Fibroblast of lung (primary cell): ENCODE measurements around the gene NFYB. TPM values are rescaled to one million over a fixed set of nuclear protein-coding genes. Genes with fewer than 3 reads are reported as not detected.
A peak's percentile ranks its signal among the peaks of the same experiment; 100 is the strongest.

Experiments used
- DNase-seq, 2 donors: peaks; one replicate each; pipeline versions ENCODE4 v3.0.0 to v3.0.0-alpha.2; 2010; ENCODE audit warnings: low read depth in 2 of 2
- H2AFZ ChIP-seq: 2 replicates; pipeline ENCODE4 v1.5.1; 2012; ENCODE audit warnings: low read length, control low read depth, inconsistent platforms
- H3K27ac ChIP-seq: 2 replicates; pipeline ENCODE4 v1.5.1; 2011; ENCODE audit warnings: low read length, control low read depth; ENCODE audit not compliant: insufficient read depth
- H3K27me3 ChIP-seq: 2 replicates; pipeline ENCODE4 v1.5.1; 2011; ENCODE audit warnings: mild to moderate bottlenecking, low read length; ENCODE audit not compliant: control insufficient read depth, insufficient read depth
- H3K36me3 ChIP-seq: 2 replicates; pipeline ENCODE4 v1.5.1; 2011; ENCODE audit warnings: low read length; ENCODE audit not compliant: control insufficient read depth, insufficient read depth
- H3K4me1 ChIP-seq: 2 replicates; pipeline ENCODE4 v1.5.1; 2011; ENCODE audit warnings: low read length; ENCODE audit not compliant: control insufficient read depth, insufficient read depth; ENCODE audit errors: extremely low read depth
- H3K4me2 ChIP-seq: 2 replicates; pipeline ENCODE4 v1.5.1; 2011; ENCODE audit warnings: low read length, control low read depth; ENCODE audit not compliant: insufficient read depth; ENCODE audit errors: extremely low read depth
- H3K4me3 ChIP-seq, 4 experiments: fragments of 200-600 bp in 1 of 4; sonication (generic) in 1 of 4; replicated peaks in 1 of 4; 2 replicates each; pipeline ENCODE4 v1.5.1; 2011 to 2016; ENCODE audit warnings: low read length in 4 of 4, low read depth in 3 of 4, mild to moderate bottlenecking in 3 of 4, control low read depth in 2 of 4, inconsistent platforms in 1 of 4, mixed read lengths in 1 of 4; ENCODE audit not compliant: insufficient read depth in 1 of 4; ENCODE audit errors: control extremely low read depth in 1 of 4
- H3K79me2 ChIP-seq: 2 replicates; pipeline ENCODE4 v1.5.1; 2012; ENCODE audit warnings: mild to moderate bottlenecking, low read length, inconsistent platforms; ENCODE audit not compliant: control insufficient read depth, insufficient read depth
- H3K9ac ChIP-seq: 2 replicates; pipeline ENCODE4 v1.5.1; 2011; ENCODE audit warnings: mild to moderate bottlenecking, low read length, control low read depth; ENCODE audit not compliant: insufficient read depth
- H3K9me3 ChIP-seq: 2 replicates; pipeline ENCODE4 v1.5.1; 2012; ENCODE audit warnings: low read depth, low read length; ENCODE audit not compliant: control insufficient read depth, insufficient read depth
- H4K20me1 ChIP-seq: 2 replicates; pipeline ENCODE4 v1.5.1; 2011; ENCODE audit warnings: low read length; ENCODE audit not compliant: control insufficient read depth, insufficient read depth; ENCODE audit errors: extremely low read depth
- CTCF ChIP-seq, 2 donors: IDR thresholded peaks in 1 of 2; conservative IDR thresholded peaks in 1 of 2; 1 replicate in 1 of 2; 2 replicates in 1 of 2; pipeline ENCODE4 v1.5.1; 2011 to 2012; ENCODE audit warnings: low read length in 2 of 2, control low read depth in 1 of 2, inconsistent platforms in 1 of 2, low read depth in 1 of 2, mild to moderate bottlenecking in 1 of 2
- EZH2 ChIP-seq: IDR thresholded peaks from 2 replicates; pipeline ENCODE4 v1.5.1; 2012; ENCODE audit warnings: low read length, control low read depth, mild to moderate bottlenecking; ENCODE audit errors: missing control alignments
- polyA plus RNA-seq, 2 donors: library from polyadenylated mRNA; depleted of rRNA in 1 of 2; stranded (reverse) in 1 of 2; unstranded in 1 of 2; fragments of >200 nt; gene quantifications; 2 replicates each; pipeline ENCODE4 v1.2.1, GENCODE V29; 2011 to 2012; ENCODE audit warnings: missing spikeins in 1 of 2
- total RNA-seq: library from RNA; depleted of rRNA; stranded (reverse); fragments of >200 nt; gene quantifications from 2 replicates; pipeline ENCODE4 v1.2.1, GENCODE V29; 2014

NFYB gene
- total and polyA plus RNA-seq, 2 donors (not counting 1 experiment from before 2014, with no cell fraction given) = 32.2 to 39.9 TPM

GRCh38 chr12:104105461-104105860, 32.5 kb downstream of the NFYB start:
- H3K9ac ChIP-seq = no peak overlapping the region
- H3K79me2 ChIP-seq = no peaks in the 10 kb centered on the region
- H3K9me3 ChIP-seq = no peaks in the 10 kb centered on the region
- H3K27me3 ChIP-seq = no peaks in the 10 kb centered on the region
- H3K27ac ChIP-seq = no peak overlapping the region
- H3K36me3 ChIP-seq = peaks cover 4% of the 10 kb centered on the region
- H2AFZ ChIP-seq = no peak overlapping the region
- DNase-seq = peak in 1 of 2 donors; percentile 16
- TF ChIP-seq EZH2 (no peak), CTCF (conservative IDR thresholded peaks at IDR 0.05 in 1 of 2, IDR thresholded peaks at IDR 0.05 in 1 of 2; ENCODE audit: low read depth in 1 of 2, low read length in 2 of 2) (no peak)
- H3K4me1 ChIP-seq = no peaks in the 10 kb centered on the region
- H3K4me2 ChIP-seq = no peak overlapping the region
- H4K20me1 ChIP-seq = no peaks in the 10 kb centered on the region
- H3K4me3 ChIP-seq = no peak overlapping the region

GRCh38 chr12:104097954-104098353, 40.1 kb downstream of the NFYB start:
- H3K79me2 ChIP-seq = no peaks in the 10 kb centered on the region

GRCh38 chr12:104095289-104095688, 42.7 kb downstream of the NFYB start:
- Histone ChIP-seq H3K79me2 (no peaks in the 10 kb centered on the region), H3K36me3 (peaks cover 5% of the 10 kb centered on the region), H4K20me1 (no peaks in the 10 kb centered on the region), H3K9ac (no peak overlapping the region), H2AFZ (no peak overlapping the region), H3K9me3 (no peaks in the 10 kb centered on the region), H3K4me1 (no peaks in the 10 kb centered on the region), H3K27ac (no peak overlapping the region), H3K27me3 (no peaks in the 10 kb centered on the region), H3K4me3 (no peak overlapping the region), H3K4me2 (no peak overlapping the region)
- TF ChIP-seq EZH2 = no peak
- TF ChIP-seq CTCF (conservative IDR thresholded peaks at IDR 0.05 in 1 of 2, IDR thresholded peaks at IDR 0.05 in 1 of 2; ENCODE audit: low read depth in 1 of 2, low read length in 2 of 2) = no peak
- no peak for DNase-seq

More at GRCh38 chr12:104097954-104098353, 40.1 kb downstream of the NFYB start:
- H3K4me3 ChIP-seq = no peak overlapping the region
- H3K4me1 ChIP-seq = no peaks in the 10 kb centered on the region
- no peak for TF ChIP-seq CTCF (conservative IDR thresholded peaks at IDR 0.05 in 1 of 2, IDR thresholded peaks at IDR 0.05 in 1 of 2; ENCODE audit: low read depth in 1 of 2, low read length in 2 of 2)
- no peak for TF ChIP-seq EZH2
- H2AFZ ChIP-seq = no peak overlapping the region
- H3K27me3 ChIP-seq = no peaks in the 10 kb centered on the region
- no peak overlapping the region for H3K4me2 ChIP-seq
- peaks cover 8% of the 10 kb centered on the region for H3K36me3 ChIP-seq
- H3K9ac ChIP-seq = no peak overlapping the region
- H3K9me3 ChIP-seq = no peaks in the 10 kb centered on the region
- no peak for DNase-seq
- H4K20me1 ChIP-seq = no peaks in the 10 kb centered on the region
- no peak overlapping the region for H3K27ac ChIP-seq
